ENCODE results near the gene KRT85. TPM values are rescaled to one million over a fixed set of nuclear protein-coding genes. Genes with fewer than 3 reads are reported as not detected.

KRT85 gene
- total RNA-seq, 1 experiment from 2014 or later: not detected

GRCh38 chr12:52310622-52311284 is 56.5 kb downstream of the KRT85 start:
- Histone ChIP-seq H3K36me3 (ENCODE audit: insufficient read depth, low read length, poor library complexity, severe bottlenecking) (no peaks in the 10 kb centered on the region), H3K27ac (ENCODE audit: low read depth, low read length, poor library complexity, severe bottlenecking) (no peak overlapping the region), H3K9me3 (ENCODE audit: low read depth, low read length, poor library complexity, severe bottlenecking) (no peaks in the 10 kb centered on the region), H3K4me3 (ENCODE audit: low read depth, low read length, poor library complexity, severe bottlenecking) (no peak overlapping the region), H3K27me3 (replicated peaks; ENCODE audit: insufficient read depth, low read depth, low read length, poor library complexity) (peaks cover 26% of the 10 kb centered on the region), H3K4me1 (ENCODE audit: insufficient read depth, low read length, poor library complexity, severe bottlenecking) (no peaks in the 10 kb centered on the region)
- ChIA-PET CTCF (interaction anchor here (1.0 to 1.1 kb wide), 2 partner anchors 17 to 31 kb away, joined by 4 to 7 read pairs; no protein-coding TSS in a partner anchor), POLR2A (ENCODE audit: low non-redundant PET) (no interaction called here)
- TF ChIP-seq EZH2 (IDR thresholded peaks at IDR 0.05; ENCODE audit: borderline replicate concordance, low read depth, low read length, poor library complexity, severe bottlenecking): no peak
- no peak for TF ChIP-seq CTCF (conservative IDR thresholded peaks at IDR 0.05; ENCODE audit: low read depth, low read length)
- intact Hi-C loops (cut with micrococcal nuclease; ENCODE audit: unreplicated experiment): no loop called here
- BruUV-seq (replicated peaks): no TSS peak
- DNase-seq (ENCODE audit: low spot score): no peak

Other genes starting within 250 kb of the KRT85 start
- gene KRT80, start 175.5 kb downstream of the KRT85 start, total RNA-seq (2021): 0.33 and 1.0 TPM in 2 replicates
- 0.79 and 1.0 TPM in 2 replicates for gene KRT7, start 134.2 kb downstream of the KRT85 start, total RNA-seq (2021)
- not detected in 2 replicates for gene KRT86, start 92.8 kb downstream of the KRT85 start, total RNA-seq (2021)
- 0.20 and 0.30 TPM in 2 replicates for gene KRT81, start 75.9 kb downstream of the KRT85 start, total RNA-seq (2021)
- not detected in 2 replicates for gene KRT83, start 46.1 kb downstream of the KRT85 start, total RNA-seq (2021)
- gene KRT84, start 18.2 kb upstream of the KRT85 start, total RNA-seq (2021): not detected in 2 replicates
- gene KRT82, start 38.9 kb upstream of the KRT85 start, total RNA-seq (2021): not detected in 2 replicates
- gene KRT75, start 66.9 kb upstream of the KRT85 start, total RNA-seq (2021): not detected in 2 replicates
- gene KRT6B, start 84.7 kb upstream of the KRT85 start, total RNA-seq (2021): not detected in 2 replicates
- gene KRT6C, start 106.3 kb upstream of the KRT85 start, total RNA-seq (2021): not detected in 2 replicates
- gene KRT6A, start 125.8 kb upstream of the KRT85 start, total RNA-seq (2021): 0.24 TPM in 1 of 2 replicates, not detected in the other
- 0.48 and 0.67 TPM in 2 replicates for gene KRT5, start 152.9 kb upstream of the KRT85 start, total RNA-seq (2021)
- not detected in 2 replicates for gene KRT71, start 185.7 kb upstream of the KRT85 start, total RNA-seq (2021)
- not detected in 2 replicates for gene KRT74, start 206.4 kb upstream of the KRT85 start, total RNA-seq (2021)
- gene KRT72, start 234.0 kb upstream of the KRT85 start, total RNA-seq (2021): not detected in 2 replicates

Measured in A673 (cell line).